Lower lobe of right lung (tissue), 2 donors: Measurements from ENCODE around the gene SETSIP. TPM values are rescaled to one million over a fixed set of nuclear protein-coding genes. Genes with fewer than 3 reads are reported as not detected.

Source experiments
- ATAC-seq, 2 donors: fragments of 200-7000 bp; cut with Tn5 transposase; one replicate each; pipeline ENCODE4 v1.9.1; 2020 to 2022; ENCODE audit warnings: mild to moderate bottlenecking in 2 of 2, moderate library complexity in 2 of 2
- DNase-seq: peaks from one replicate; pipeline ENCODE4 v3.0.0-alpha.2; 2020
- H3K27ac ChIP-seq: fragments of 200-600 bp; one replicate; pipeline ENCODE4 v1.8.0; 2022
- H3K27me3 ChIP-seq: fragments of 200-600 bp; one replicate; pipeline ENCODE4 v1.8.0; 2022; ENCODE audit warnings: low read depth
- H3K36me3 ChIP-seq: fragments of 200-600 bp; one replicate; pipeline ENCODE4 v1.8.0; 2022; ENCODE audit warnings: mild to moderate bottlenecking
- H3K4me1 ChIP-seq: fragments of 200-600 bp; one replicate; pipeline ENCODE4 v1.8.0; 2022
- H3K4me3 ChIP-seq: fragments of 200-600 bp; one replicate; pipeline ENCODE4 v1.8.0; 2022; ENCODE audit warnings: mild to moderate bottlenecking
- H3K9me3 ChIP-seq: fragments of 200-600 bp; one replicate; pipeline ENCODE4 v1.8.0; 2022
- CTCF ChIP-seq: fragments of 200-600 bp; IDR thresholded peaks from one replicate; pipeline ENCODE4 v1.8.0; 2022; ENCODE audit warnings: antibody characterized with exemption, mild to moderate bottlenecking
- intact Hi-C: fragments of 100-400 bp; cut with DNase I; formaldehyde crosslinking; loops from one replicate; pipeline ENCODE4 v1.11.0; 2022
- total RNA-seq: library from RNA; stranded (reverse); fragmentation: NEBNext Ultra II Directional; extraction: Animal tissue kit (Norgen Biotek cat#: 25700); gene quantifications from one replicate; pipeline ENCODE4 v1.2.1, GENCODE V29; 2021
- donor health status: DM: no; HTN: yes; CAD: no; lungs with severe emphysema.

The SETSIP gene
- total RNA-seq, 1 donor from 2014 or later, result not detected

GRCh38 chr1:92066321-92066720, 8.9 kb downstream of the SETSIP start:
- no peak for DNase-seq
- no peak overlapping the region for H3K27ac ChIP-seq
- no peak for TF ChIP-seq CTCF
- no peaks in the 10 kb centered on the region for H3K27me3 ChIP-seq
- ATAC-seq, result no peak
- intact Hi-C loops, result no loop called here
- H3K4me1 ChIP-seq, result no peaks in the 10 kb centered on the region
- H3K9me3 ChIP-seq, result no peaks in the 10 kb centered on the region
- H3K36me3 ChIP-seq, result no peaks in the 10 kb centered on the region
- H3K4me3 ChIP-seq, result no peak overlapping the region

- no peaks in the 10 kb centered on the region for H3K36me3 ChIP-seq
- intact Hi-C loops, result no loop called here
- TF ChIP-seq CTCF, result no peak
Observed at GRCh38 chr1:92065042-92065441, 10.2 kb downstream of the SETSIP start.

GRCh38 chr1:92051948-92052347, 23.3 kb downstream of the SETSIP start:
- ATAC-seq, result no peak
- no peak for TF ChIP-seq CTCF
- Histone ChIP-seq H3K27ac (no peak overlapping the region), H3K27me3 (no peaks in the 10 kb centered on the region), H3K9me3 (no peaks in the 10 kb centered on the region), H3K4me1 (no peaks in the 10 kb centered on the region), H3K36me3 (no peaks in the 10 kb centered on the region), H3K4me3 (no peak overlapping the region)
- intact Hi-C loops, result no loop called here
- no peak for DNase-seq

More at GRCh38 chr1:92065042-92065441, 10.2 kb downstream of the SETSIP start:
- Histone ChIP-seq H3K4me3 (no peak overlapping the region), H3K9me3 (no peaks in the 10 kb centered on the region), H3K4me1 (no peaks in the 10 kb centered on the region), H3K27ac (no peak overlapping the region), H3K27me3 (no peaks in the 10 kb centered on the region)
- DNase-seq (no peak), ATAC-seq (no peak)

GRCh38 chr1:92045766-92046495, 29.3 kb downstream of the SETSIP start:
- no peaks in the 10 kb centered on the region for H3K36me3 ChIP-seq

GRCh38 chr1:92043621-92044020, 31.6 kb downstream of the SETSIP start:
- DNase-seq (no peak), ATAC-seq (no peak)
- Histone ChIP-seq H3K36me3 (no peaks in the 10 kb centered on the region), H3K27me3 (no peaks in the 10 kb centered on the region), H3K9me3 (no peaks in the 10 kb centered on the region), H3K4me3 (no peak overlapping the region), H3K27ac (no peak overlapping the region), H3K4me1 (no peaks in the 10 kb centered on the region)
- intact Hi-C loops, result no loop called here
- no peak for TF ChIP-seq CTCF

More at GRCh38 chr1:92045766-92046495, 29.3 kb downstream of the SETSIP start:
- intact Hi-C loops, result no loop called here
- H3K27me3 ChIP-seq, result no peaks in the 10 kb centered on the region
- no peak for TF ChIP-seq CTCF
- H3K9me3 ChIP-seq, result no peaks in the 10 kb centered on the region
- no peaks in the 10 kb centered on the region for H3K4me1 ChIP-seq
- DNase-seq (no peak), ATAC-seq (no peak)
- H3K4me3 ChIP-seq, result no peak overlapping the region
- H3K27ac ChIP-seq, result no peak overlapping the region
